Omental fat pad (tissue), 4 donors: ENCODE data around the gene ADAMTS12. TPM values are rescaled to one million over a fixed set of nuclear protein-coding genes. Genes with fewer than 3 reads are reported as not detected.
"Not testable (repeated sequence)": the region's sequence is repeated elsewhere in the genome, so short reads cannot be mapped to it uniquely, and the experiment has no call there.

ENCODE experiments used
- ATAC-seq: fragments of 150-250 bp; one replicate; pipeline ENCODE4 v1.9.1; 2016; ENCODE audit warnings: mild to moderate bottlenecking, moderate library complexity; ENCODE audit not compliant: low FRiP score
- DNase-seq: peaks from one replicate; pipeline ENCODE4 v3.0.0-alpha.2; 2019; ENCODE audit warnings: low spot score
- CTCF ChIP-seq, 3 donors: fragments of 450-650 bp; IDR thresholded peaks; one replicate each; pipeline ENCODE4 v1.5.1; 2016 to 2017; ENCODE audit warnings: antibody characterized with exemption in 3 of 3, mild to moderate bottlenecking in 3 of 3, moderate library complexity in 2 of 3
- total RNA-seq, 4 donors: library from RNA; depleted of rRNA; stranded (reverse); fragments of >200 nt; gene quantifications; one replicate each; pipeline ENCODE4 v1.1.0, GENCODE V29; 2016

The ADAMTS12 gene
- total RNA-seq, 4 donors from 2014 or later, result 17.5 to 42.9 (median 24.0) TPM

- ATAC-seq (no peak), DNase-seq (no peak)
- no peak for TF ChIP-seq CTCF (IDR thresholded peaks at IDR 0.05)
These were observed 14.3 kb downstream of the ADAMTS12 start for GRCh38 chr5:33877449-33877848.

GRCh38 chr5:33867241-33867640, 24.5 kb downstream of the ADAMTS12 start:
- no peak for TF ChIP-seq CTCF (IDR thresholded peaks at IDR 0.05)
- no peak for ATAC-seq
- no peak for DNase-seq

GRCh38 chr5:33859177-33859576, 32.6 kb downstream of the ADAMTS12 start:
- not testable (repeated sequence) for ATAC-seq, DNase-seq

- no peak for DNase-seq
- TF ChIP-seq CTCF (IDR thresholded peaks at IDR 0.05), result no peak
- no peak for ATAC-seq
These were observed 34.8 kb downstream of the ADAMTS12 start for GRCh38 chr5:33857037-33857436.

- no peak for TF ChIP-seq CTCF (IDR thresholded peaks at IDR 0.05)
- no peak for DNase-seq
- ATAC-seq, result no peak
These were observed 36.4 kb downstream of the ADAMTS12 start for GRCh38 chr5:33855396-33855795.

- TF ChIP-seq CTCF (IDR thresholded peaks at IDR 0.05), result no peak
- ATAC-seq, result no peak
These were observed 37.0 kb downstream of the ADAMTS12 start for GRCh38 chr5:33854733-33855151.

GRCh38 chr5:33852837-33853236, 39.0 kb downstream of the ADAMTS12 start:
- TF ChIP-seq CTCF (IDR thresholded peaks at IDR 0.05), result no peak
- DNase-seq (no peak), ATAC-seq (no peak)

More at GRCh38 chr5:33854733-33855151, 37.0 kb downstream of the ADAMTS12 start:
- no peak for DNase-seq

GRCh38 chr5:33852319-33852718, 39.5 kb downstream of the ADAMTS12 start:
- DNase-seq, result no peak
- no peak for ATAC-seq
- no peak for TF ChIP-seq CTCF (IDR thresholded peaks at IDR 0.05)
